ENCODE measurements around the gene SPDYE1.
"Not testable (repeated sequence)": the region's sequence is repeated elsewhere in the genome, so short reads cannot be mapped to it uniquely, and the experiment has no call there.

Gene SPDYE1

DNA sequence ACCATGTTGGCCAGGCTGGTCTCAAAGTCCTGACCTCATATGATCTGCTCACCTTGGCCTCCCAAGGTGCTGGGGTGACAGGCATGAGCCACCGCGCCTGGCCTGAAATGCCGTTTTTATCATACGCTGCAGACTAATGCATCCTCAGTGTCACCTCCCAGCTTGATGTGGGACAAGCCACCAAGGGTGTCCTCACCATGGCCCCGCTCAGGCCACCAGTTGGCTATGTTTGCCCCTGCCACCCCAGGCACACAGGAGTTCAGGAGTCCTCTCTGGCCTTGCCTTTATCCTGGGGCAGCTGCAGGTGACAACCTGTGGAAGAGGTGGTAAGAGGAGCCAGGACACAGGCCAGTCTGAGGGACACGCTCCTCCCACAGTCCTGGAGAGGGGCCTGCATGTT is 3.0 kb upstream of the SPDYE1 start:
- DNase-seq = not testable (repeated sequence)

DNA sequence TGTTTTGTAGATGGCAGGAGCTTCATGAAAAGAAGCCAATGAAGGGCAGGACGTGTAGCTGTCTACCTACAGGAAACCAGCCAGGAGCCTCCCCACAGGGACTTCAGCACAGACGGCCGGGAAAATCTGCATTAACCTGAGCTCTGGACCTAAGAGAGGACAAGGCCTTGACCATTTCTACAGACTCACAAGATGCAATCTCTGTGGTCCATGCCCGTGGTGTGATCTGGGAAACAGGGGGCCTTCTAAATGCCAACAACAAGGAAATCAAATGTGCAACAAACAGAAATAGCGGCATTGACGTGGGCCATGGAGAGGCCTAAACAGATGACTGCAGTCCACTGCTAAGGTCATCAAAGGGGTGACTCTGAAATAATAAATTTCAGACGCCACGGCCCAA is 14.4 kb downstream of the SPDYE1 start:
- not testable (repeated sequence) for DNase-seq

- not testable (repeated sequence) for DNase-seq
Measured at GRCh38 chr7:44015090-44015489, 17.4 kb downstream of the SPDYE1 start.

DNA sequence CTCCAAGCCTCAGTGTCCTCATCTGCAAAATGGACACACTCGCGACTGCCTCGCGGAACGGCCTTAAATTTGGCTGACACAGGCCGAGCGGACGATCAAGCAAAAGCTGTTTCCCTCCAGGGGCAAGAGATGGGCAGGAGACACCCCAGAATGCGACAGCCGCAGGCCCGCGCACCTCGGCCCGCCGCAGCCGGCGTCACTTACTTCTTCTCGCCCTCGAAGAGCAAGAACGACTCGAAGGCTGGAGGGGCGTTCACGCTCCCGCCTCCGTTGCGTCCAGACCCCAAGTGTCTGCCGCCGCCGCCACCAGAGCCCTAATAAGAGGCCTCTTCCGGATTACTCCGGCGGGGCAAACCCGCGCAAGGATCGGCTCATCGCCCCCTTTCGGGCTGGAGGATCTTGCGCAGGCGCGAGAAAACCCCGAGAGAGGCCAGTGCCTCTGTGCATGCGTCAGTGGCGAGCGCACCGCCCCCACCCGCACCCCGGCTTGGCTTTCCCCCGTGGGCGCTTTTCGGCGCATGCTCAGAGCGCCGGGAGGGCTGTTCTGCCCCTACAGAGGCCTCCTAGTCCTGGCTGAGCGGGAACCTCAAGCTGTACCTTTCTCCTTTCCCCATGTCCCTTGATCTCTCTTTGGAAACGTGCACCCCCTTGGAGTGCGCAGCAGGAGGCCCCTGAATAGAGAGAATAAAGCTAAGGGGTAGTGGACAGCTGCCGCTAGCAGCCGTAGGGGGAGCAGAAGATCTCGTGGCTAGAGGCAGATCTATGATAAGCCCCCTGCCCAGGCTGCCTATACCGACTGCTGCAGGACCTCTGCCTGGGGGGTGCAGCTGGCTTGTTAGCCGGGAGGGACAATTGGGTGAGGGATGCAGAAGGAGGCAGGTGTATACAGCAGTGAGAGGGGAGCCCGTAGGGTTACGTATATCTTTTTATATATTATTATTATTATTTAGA is 21.4 kb downstream of the SPDYE1 start:
- peak; percentile 99 for DNase-seq

DNA sequence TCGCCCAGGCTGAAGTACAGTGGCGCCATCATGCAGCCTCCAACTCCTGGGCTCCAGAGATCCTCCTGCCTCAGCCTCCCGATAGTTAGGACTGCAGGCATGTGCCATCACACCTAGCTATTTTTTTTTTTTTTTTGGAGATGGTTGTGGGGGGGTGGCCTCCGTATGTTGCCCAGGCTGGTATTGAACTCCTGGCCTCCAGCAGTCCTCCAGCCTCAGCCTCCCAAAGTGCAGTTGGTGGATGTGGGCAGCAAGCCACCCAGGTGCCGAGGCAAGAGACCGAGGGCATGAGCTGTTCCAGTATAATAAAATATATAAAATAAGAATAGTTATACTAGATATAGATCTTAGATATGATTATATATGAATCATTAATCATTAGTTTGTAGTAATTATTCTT is 22.1 kb downstream of the SPDYE1 start:
- DNase-seq = not testable (repeated sequence)

GRCh38 chr7:44022069-44022468 is 24.4 kb downstream of the SPDYE1 start:
- not testable (repeated sequence) for DNase-seq

DNA sequence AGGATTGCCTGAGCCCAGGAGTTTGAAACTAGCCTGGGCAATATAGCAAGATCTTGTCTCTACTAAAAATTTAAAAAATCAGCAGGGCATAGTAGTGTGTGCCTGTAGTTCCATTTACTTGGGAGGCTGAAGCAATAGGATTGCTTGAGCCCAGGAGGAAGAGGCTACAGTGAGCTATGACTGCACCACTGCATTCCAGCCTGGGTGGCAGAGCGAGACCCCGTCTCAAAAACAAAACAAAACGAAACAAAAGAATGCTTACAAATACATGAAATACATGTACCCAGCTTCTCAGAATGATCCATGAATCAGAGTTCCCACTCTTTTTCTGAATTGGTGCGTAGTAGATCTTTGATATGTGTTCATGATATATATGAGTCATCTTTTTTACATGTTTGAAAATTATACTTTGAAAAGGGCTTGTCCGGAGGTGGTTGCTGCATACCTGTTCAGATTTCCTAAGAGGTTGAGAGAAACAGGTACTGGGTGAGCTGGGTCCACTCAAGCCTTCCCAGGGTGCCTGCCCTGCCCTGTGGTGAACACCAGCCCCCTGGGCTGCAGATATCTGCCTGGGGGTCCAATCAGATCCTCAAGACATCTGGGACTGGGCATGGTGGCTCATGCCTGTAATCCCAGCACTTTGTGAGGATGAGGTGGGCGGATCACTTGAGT is 25.2 kb downstream of the SPDYE1 start:
- not testable (repeated sequence) for DNase-seq

GRCh38 chr7:44029433-44029832 is 31.7 kb downstream of the SPDYE1 start:
- not testable (repeated sequence) for DNase-seq

GRCh38 chr7:44030029-44030428 is 32.3 kb downstream of the SPDYE1 start:
- not testable (repeated sequence) for DNase-seq

GRCh38 chr7:44031319-44031718 is 33.6 kb downstream of the SPDYE1 start:
- not testable (repeated sequence) for DNase-seq

- not testable (repeated sequence) for DNase-seq
Measured at GRCh38 chr7:44032031-44032430, 34.3 kb downstream of the SPDYE1 start.

GRCh38 chr7:44033971-44034844 is 36.5 kb downstream of the SPDYE1 start:
- not testable (repeated sequence) for DNase-seq

GRCh38 chr7:44036364-44036763 is 38.7 kb downstream of the SPDYE1 start:
- peak; percentile 52 for DNase-seq

- not testable (repeated sequence) for DNase-seq
Measured at GRCh38 chr7:44037951-44038350, 40.3 kb downstream of the SPDYE1 start.

GRCh38 chr7:44038553-44038952 is 40.9 kb downstream of the SPDYE1 start:
- DNase-seq = not testable (repeated sequence)

DNA sequence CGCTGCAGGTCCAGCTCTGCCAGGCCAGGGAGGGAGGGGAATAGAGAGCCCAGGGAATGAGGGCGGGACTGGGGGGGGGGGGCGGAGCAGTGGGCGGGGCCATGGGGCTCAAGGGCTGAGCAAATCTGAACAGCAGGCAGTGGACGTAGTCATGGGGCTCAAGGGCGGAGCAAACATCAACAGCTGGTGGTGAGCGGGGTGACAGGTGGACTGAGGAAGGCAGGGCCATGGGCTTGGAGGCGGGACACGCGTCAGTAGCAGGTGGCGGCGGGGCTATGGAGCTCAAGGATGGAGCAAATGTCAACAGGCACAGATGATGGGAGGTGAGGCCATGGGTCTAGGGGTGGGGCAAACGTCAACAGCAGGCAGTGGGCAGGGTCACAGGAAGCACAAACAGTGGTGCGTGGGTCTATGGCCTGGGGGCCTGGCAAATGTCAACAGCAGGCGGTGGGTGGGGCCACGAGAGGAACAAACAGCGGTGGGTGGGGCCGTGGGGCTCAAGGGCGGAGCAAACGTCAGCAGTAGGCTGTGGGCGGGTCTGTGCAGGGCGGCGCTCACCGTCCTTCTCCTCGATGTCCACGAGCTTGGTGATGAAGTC is 41.4 kb downstream of the SPDYE1 start:
- DNase-seq = peak; percentile 69

DNA sequence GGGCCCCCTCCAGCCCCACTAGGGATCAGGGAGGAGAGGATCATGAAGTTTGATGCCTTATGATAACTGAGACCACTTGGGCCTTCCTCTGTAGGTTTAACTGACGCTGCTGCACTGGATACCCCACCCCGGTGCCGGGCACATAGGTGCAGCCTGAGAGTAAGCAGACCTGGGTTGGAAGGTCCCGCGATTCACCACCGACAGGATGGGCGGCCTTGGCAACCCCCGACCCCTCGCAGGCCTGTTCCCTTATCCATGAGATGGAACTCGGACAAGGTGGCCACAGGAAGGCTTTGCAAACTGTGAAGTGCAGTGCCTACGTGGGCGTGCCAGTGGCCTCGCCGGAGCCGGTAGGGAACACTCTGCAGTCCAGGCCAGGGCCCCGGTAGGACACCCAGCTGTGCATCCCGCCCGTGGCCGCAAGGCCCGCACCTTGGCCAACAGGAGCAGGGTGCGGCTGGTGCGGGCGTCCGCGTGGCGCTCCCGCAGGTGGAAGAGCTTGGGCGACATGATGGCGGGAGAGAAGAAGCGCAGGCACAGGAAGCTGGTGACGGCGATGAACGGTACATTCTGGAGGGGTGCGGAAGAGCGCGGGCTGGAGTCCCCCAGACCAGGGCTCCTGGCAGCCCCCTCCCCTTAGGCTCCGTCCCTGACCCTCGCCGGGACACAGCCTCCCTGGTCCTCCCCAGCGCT is 42.2 kb downstream of the SPDYE1 start:
- DNase-seq = not testable (repeated sequence)

DNA sequence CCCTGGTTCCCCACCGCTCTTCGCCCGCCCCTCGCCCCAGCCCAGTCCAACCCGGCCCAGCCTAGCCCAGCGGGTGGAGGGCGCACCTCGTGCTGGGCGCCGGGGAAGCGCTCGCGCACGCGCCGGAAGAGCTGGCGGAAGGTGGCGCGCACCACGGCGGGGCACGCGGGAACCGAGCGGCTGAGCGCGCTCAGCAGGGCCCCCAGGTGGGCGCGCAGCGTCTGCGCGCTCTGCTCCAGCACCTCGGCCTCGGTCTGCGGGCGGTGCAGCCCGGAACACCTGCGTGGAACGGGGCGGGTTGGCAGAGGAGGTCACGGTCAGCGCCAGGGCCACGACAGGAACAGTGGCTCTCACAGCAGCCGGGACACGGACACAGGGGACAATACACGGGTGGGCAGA is 42.8 kb downstream of the SPDYE1 start:
- DNase-seq = peak; percentile 40

- no peak for DNase-seq
Measured at GRCh38 chr7:44042221-44042620, 44.5 kb downstream of the SPDYE1 start.

DNA sequence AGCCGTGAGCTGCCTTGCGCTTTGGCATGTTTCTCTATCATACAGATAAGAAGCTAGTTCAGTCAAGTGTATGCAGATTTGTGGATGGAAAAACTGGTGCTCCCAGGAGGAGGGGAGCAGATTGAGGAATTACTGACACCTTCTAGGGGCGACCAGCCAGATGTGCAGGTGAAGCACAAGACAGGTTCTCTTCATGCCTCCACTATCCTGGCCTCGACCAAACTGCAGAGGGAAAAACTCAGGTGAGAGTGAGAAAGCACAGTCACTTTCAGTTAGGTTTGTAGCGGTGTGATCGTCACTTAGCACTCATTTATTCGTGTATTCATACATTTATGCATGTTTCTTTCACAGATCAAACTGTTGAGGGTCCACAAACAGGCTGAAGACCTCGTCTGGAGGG is 46.2 kb downstream of the SPDYE1 start:
- DNase-seq = no peak
